PC-3 (cell line): ENCODE measurements around the gene EXOC1. TPM values are rescaled to one million over a fixed set of nuclear protein-coding genes. Genes with fewer than 3 reads are reported as not detected.

ENCODE experiments used
- ATAC-seq: fragments of 200-7000 bp; cut with Tn5 transposase; 2 replicates; pipeline ENCODE4 v1.9.1; 2020; ENCODE audit warnings: mild to moderate bottlenecking, moderate library complexity
- BruUV-seq: library from RNA; stranded (reverse); fragments of 400-500 nt; replicated peaks from 2 replicates; lab custom pipeline; 2021; lab: Mats Ljungman, UMichigan
- CTCF ChIA-PET: fragments of 300-600 bp; sonication (Branson Sonifier 250); formaldehyde crosslinking; loops from one replicate; lab custom pipeline; 2022; ENCODE audit warnings: antibody characterized with exemption; lab: Charles Lee
- POLR2A ChIA-PET: fragments of 300-600 bp; sonication (Branson Sonifier 250); formaldehyde crosslinking; loops from one replicate; lab custom pipeline; 2022; ENCODE audit warnings: antibody characterized with exemption; ENCODE audit not compliant: unreplicated experiment; lab: Charles Lee
- DNase-seq: peaks from one replicate; pipeline ENCODE4 v3.0.0-alpha.2; 2015
- H2AFZ ChIP-seq: fragments of 300-600 bp; sonication (generic); 2 replicates; pipeline ENCODE4 v1.6.0; 2016; ENCODE audit warnings: antibody characterized with exemption, low read length
- H3F3A ChIP-seq: fragments of 300-600 bp; sonication (generic); one replicate; pipeline ENCODE4 v1.6.0; 2017; ENCODE audit warnings: antibody characterized with exemption, low read length, control low read depth, mild to moderate bottlenecking; ENCODE audit not compliant: unreplicated experiment
- H3K27ac ChIP-seq: fragments of 300-600 bp; sonication (generic); 2 replicates; pipeline ENCODE4 v1.5.1; 2016; ENCODE audit warnings: mild to moderate bottlenecking, low read length
- H3K27me3 ChIP-seq: fragments of 300-600 bp; sonication (generic); 2 replicates; pipeline ENCODE4 v1.6.1; 2016; ENCODE audit warnings: low read length, mixed read lengths
- H3K36me3 ChIP-seq: fragments of 300-600 bp; sonication (generic); 2 replicates; pipeline ENCODE4 v1.6.1; 2016; ENCODE audit warnings: low read depth, mixed run types, low read length, mixed read lengths
- H3K4me1 ChIP-seq: fragments of 300-600 bp; sonication (generic); 2 replicates; pipeline ENCODE4 v1.5.1; 2016; ENCODE audit warnings: low read length; ENCODE audit not compliant: insufficient read depth
- H3K4me2 ChIP-seq: fragments of 300-600 bp; sonication (generic); 2 replicates; pipeline ENCODE4 v1.6.0; 2016; ENCODE audit warnings: low read length
- H3K4me3 ChIP-seq: fragments of 300-600 bp; sonication (generic); 2 replicates; pipeline ENCODE4 v1.5.1; 2016; ENCODE audit warnings: mild to moderate bottlenecking, low read length, mixed read lengths
- H3K79me2 ChIP-seq: fragments of 300-600 bp; sonication (generic); 2 replicates; pipeline ENCODE4 v1.6.1; 2017; ENCODE audit warnings: low read length, mixed read lengths
- H3K9ac ChIP-seq: fragments of 300-600 bp; sonication (generic); 2 replicates; pipeline ENCODE4 v1.6.0; 2016; ENCODE audit warnings: mild to moderate bottlenecking, low read length
- H3K9me2 ChIP-seq: fragments of 300-600 bp; sonication (generic); replicated peaks from 2 replicates; pipeline ENCODE4 v1.6.1; 2016; ENCODE audit warnings: mixed run types, low read length, mixed read lengths
- H3K9me3 ChIP-seq: fragments of 300-600 bp; sonication (generic); 2 replicates; pipeline ENCODE4 v1.6.1; 2016; ENCODE audit warnings: low read length, mixed read lengths
- H4K20me1 ChIP-seq: fragments of 300-600 bp; sonication (generic); 2 replicates; pipeline ENCODE4 v1.6.1; 2016; ENCODE audit warnings: low read length, mixed read lengths
- EZH2 ChIP-seq: fragments of 300-600 bp; sonication (generic); IDR thresholded peaks from one replicate; pipeline ENCODE4 v1.6.1; 2017; ENCODE audit warnings: antibody characterized with exemption, mild to moderate bottlenecking, low read length; ENCODE audit not compliant: unreplicated experiment
- EZH2phosphoT487 ChIP-seq: fragments of 300-600 bp; sonication (generic); IDR thresholded peaks from 2 replicates; pipeline ENCODE4 v1.6.1; 2018; ENCODE audit warnings: mild to moderate bottlenecking, antibody characterized with exemption, low read length, borderline replicate concordance
- intact Hi-C: fragments of 100-400 bp; cut with micrococcal nuclease; formaldehyde crosslinking; loops from 2 replicates; pipeline ENCODE4 v1.9.0; 2023
- total RNA-seq: library from RNA; depleted of rRNA; stranded (reverse); fragments of >200 nt; gene quantifications from 2 replicates; pipeline ENCODE4 v1.2.3, GENCODE V29; 2014
- TF ChIP-seq, protein P1 (sequence below): fragments of 300-600 bp; sonication (generic); conservative IDR thresholded peaks from 2 replicates; pipeline ENCODE4 v1.5.1; 2017; ENCODE audit warnings: antibody characterized with exemption, low read depth, mild to moderate bottlenecking, low read length

The EXOC1 gene
- total RNA-seq, 1 experiment from 2014 or later = 37.4 TPM

DNA sequence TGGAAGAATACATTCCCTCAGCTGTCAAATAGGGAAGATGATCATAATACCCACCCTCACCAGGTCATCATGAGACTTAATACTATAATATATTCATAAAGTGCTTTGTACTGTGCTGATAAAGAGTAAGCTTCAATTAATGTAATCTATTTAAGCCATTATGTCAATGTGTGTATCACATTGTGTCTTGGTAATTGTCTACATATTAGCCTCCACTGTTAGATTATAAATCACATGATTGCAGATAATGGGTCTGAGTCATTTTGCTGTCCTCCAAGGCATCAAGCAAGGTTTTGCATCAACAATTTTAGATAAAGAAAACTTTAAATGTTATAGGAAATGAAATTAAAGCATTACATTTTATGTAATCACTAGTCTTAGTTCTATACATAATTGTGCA is 50.1 kb downstream of the EXOC1 start:
- no peak for ATAC-seq
- POLR2A ChIA-PET = no interaction called here
- TF ChIP-seq, protein P1, sequence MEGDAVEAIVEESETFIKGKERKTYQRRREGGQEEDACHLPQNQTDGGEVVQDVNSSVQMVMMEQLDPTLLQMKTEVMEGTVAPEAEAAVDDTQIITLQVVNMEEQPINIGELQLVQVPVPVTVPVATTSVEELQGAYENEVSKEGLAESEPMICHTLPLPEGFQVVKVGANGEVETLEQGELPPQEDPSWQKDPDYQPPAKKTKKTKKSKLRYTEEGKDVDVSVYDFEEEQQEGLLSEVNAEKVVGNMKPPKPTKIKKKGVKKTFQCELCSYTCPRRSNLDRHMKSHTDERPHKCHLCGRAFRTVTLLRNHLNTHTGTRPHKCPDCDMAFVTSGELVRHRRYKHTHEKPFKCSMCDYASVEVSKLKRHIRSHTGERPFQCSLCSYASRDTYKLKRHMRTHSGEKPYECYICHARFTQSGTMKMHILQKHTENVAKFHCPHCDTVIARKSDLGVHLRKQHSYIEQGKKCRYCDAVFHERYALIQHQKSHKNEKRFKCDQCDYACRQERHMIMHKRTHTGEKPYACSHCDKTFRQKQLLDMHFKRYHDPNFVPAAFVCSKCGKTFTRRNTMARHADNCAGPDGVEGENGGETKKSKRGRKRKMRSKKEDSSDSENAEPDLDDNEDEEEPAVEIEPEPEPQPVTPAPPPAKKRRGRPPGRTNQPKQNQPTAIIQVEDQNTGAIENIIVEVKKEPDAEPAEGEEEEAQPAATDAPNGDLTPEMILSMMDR = no peak
- TF ChIP-seq EZH2 (no peak), EZH2phosphoT487 (no peak)
- Histone ChIP-seq H3K27ac (no peak overlapping the region), H4K20me1 (no peaks in the 10 kb centered on the region), H3K79me2 (no peaks in the 10 kb centered on the region), H3K4me2 (no peak overlapping the region), H3K9me3 (no peaks in the 10 kb centered on the region), H3K9ac (no peak overlapping the region), H2AFZ (no peak overlapping the region), H3K4me3 (no peak overlapping the region), H3K4me1 (peaks cover 17% of the 10 kb centered on the region), H3K36me3 (peaks cover 12% of the 10 kb centered on the region; the same call in 1 of the 2 replicates), H3F3A (peaks cover 4% of the 10 kb centered on the region), H3K27me3 (no peaks in the 10 kb centered on the region), H3K9me2 (no peaks in the 10 kb centered on the region)
- intact Hi-C loops = no loop called here
- BruUV-seq = no TSS peak
- DNase-seq = no peak
- CTCF ChIA-PET = no interaction called here

GRCh38 chr4:55904576-55904975 is 51.1 kb downstream of the EXOC1 start:
- H3K4me2 ChIP-seq = no peak overlapping the region
- peaks cover 17% of the 10 kb centered on the region for H3K4me1 ChIP-seq
- H3F3A ChIP-seq = peaks cover 4% of the 10 kb centered on the region
- H3K9me2 ChIP-seq = no peaks in the 10 kb centered on the region
- CTCF ChIA-PET = no interaction called here
- H2AFZ ChIP-seq = no peak overlapping the region
- no peak overlapping the region for H3K4me3 ChIP-seq
- H4K20me1 ChIP-seq = no peaks in the 10 kb centered on the region
- H3K27ac ChIP-seq = no peak overlapping the region
- DNase-seq (no peak), ATAC-seq (no peak)
- POLR2A ChIA-PET = no interaction called here
- no peaks in the 10 kb centered on the region for H3K9me3 ChIP-seq
- no TSS peak for BruUV-seq
- no peaks in the 10 kb centered on the region for H3K27me3 ChIP-seq
- H3K9ac ChIP-seq = no peak overlapping the region
- H3K79me2 ChIP-seq = no peaks in the 10 kb centered on the region
- peaks cover 8% of the 10 kb centered on the region; the same call in 1 of the 2 replicates for H3K36me3 ChIP-seq
- intact Hi-C loops = no loop called here
- TF ChIP-seq EZH2phosphoT487 (no peak), EZH2 (no peak)
- TF ChIP-seq, protein P1 = no peak

DNA sequence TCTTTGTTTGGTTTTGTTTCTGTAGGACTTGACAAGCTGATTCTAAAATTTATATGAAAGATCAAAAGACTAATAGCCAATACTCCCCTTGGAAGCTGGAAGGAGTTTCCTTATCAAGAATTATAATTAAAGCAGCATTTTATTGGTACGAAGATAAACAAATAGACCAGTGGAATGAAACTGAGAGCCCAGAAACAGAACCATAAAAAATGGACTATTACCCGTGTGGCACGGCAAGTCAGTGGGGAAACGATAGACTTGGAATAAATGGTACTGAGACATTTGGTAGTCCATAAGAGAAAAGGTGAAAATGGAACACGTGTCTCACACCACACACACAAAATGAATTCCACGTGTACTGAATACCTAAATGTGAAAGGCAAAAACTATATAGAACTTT is 52.9 kb downstream of the EXOC1 start:
- BruUV-seq = no TSS peak
- Histone ChIP-seq H3K36me3 (peaks cover 5% of the 10 kb centered on the region; the same call in 1 of the 2 replicates), H3K4me2 (peak overlapping the region; percentile 42; the same call in 1 of the 2 replicates)

More for the DNA sequence above, 52.9 kb downstream of the EXOC1 start:
- no peak overlapping the region for H3K4me3 ChIP-seq
- no peaks in the 10 kb centered on the region for H4K20me1 ChIP-seq
- no peak overlapping the region for H2AFZ ChIP-seq
- TF ChIP-seq EZH2 (no peak), EZH2phosphoT487 (no peak)
- TF ChIP-seq, protein P1 = no peak
- H3K9me2 ChIP-seq = no peaks in the 10 kb centered on the region
- no peaks in the 10 kb centered on the region for H3K27me3 ChIP-seq
- no peak overlapping the region for H3K9ac ChIP-seq
- DNase-seq (no peak), ATAC-seq (no peak)
- CTCF ChIA-PET = no interaction called here
- peaks cover 17% of the 10 kb centered on the region for H3K4me1 ChIP-seq
- H3F3A ChIP-seq = peaks cover 4% of the 10 kb centered on the region
- POLR2A ChIA-PET = interaction anchor here (0.6 kb wide), 2 partner anchors 43 to 481 kb away, joined by 7 to 8 read pairs; partner anchors contain the start of gene AASDH
- H3K79me2 ChIP-seq = no peaks in the 10 kb centered on the region
- no peaks in the 10 kb centered on the region for H3K9me3 ChIP-seq
- peak overlapping the region; percentile 25 for H3K27ac ChIP-seq
- intact Hi-C loops = no loop called here
